LNCaP clone FGC (cell line): ENCODE results near the gene RUNX1.

Source experiments
- DNase-seq: peaks from one replicate; pipeline ENCODE4 v3.0.0-alpha.2; 2011; ENCODE audit warnings: low read depth
- H3K4me3 ChIP-seq: 2 replicates; pipeline ENCODE4 v1.5.1; 2011; ENCODE audit warnings: mild to moderate bottlenecking, low read depth, low read length, control low read depth
- CTCF ChIP-seq: IDR thresholded peaks from 2 replicates; pipeline ENCODE4 v1.5.1; 2012; ENCODE audit warnings: mild to moderate bottlenecking; ENCODE audit not compliant: control insufficient read depth, insufficient read depth; ENCODE audit errors: extremely low read depth

RUNX1 gene

GRCh38 chr21:34881839-34882371 lies 167.2 kb downstream of the RUNX1 start:
- TF ChIP-seq CTCF = no peak
- no peak overlapping the region for H3K4me3 ChIP-seq
- DNase-seq = no peak

- no peak overlapping the region for H3K4me3 ChIP-seq
- no peak for TF ChIP-seq CTCF
- no peak for DNase-seq
Observed at GRCh38 chr21:34881421-34881820, 167.7 kb downstream of the RUNX1 start.

- H3K4me3 ChIP-seq = no peak overlapping the region
- no peak for TF ChIP-seq CTCF
Observed at GRCh38 chr21:34880401-34880800, 168.7 kb downstream of the RUNX1 start.

GRCh38 chr21:34878940-34879339 lies 170.2 kb downstream of the RUNX1 start:
- DNase-seq = no peak
- TF ChIP-seq CTCF = no peak
- no peak overlapping the region for H3K4me3 ChIP-seq

More at GRCh38 chr21:34880401-34880800, 168.7 kb downstream of the RUNX1 start:
- DNase-seq = no peak

GRCh38 chr21:34878501-34878900 lies 170.6 kb downstream of the RUNX1 start:
- no peak for TF ChIP-seq CTCF
- no peak for DNase-seq
- no peak overlapping the region for H3K4me3 ChIP-seq

- no peak overlapping the region for H3K4me3 ChIP-seq
- DNase-seq = peak; percentile 69
- TF ChIP-seq CTCF = no peak
Observed at GRCh38 chr21:34877485-34878128, 171.5 kb downstream of the RUNX1 start.

- TF ChIP-seq CTCF = no peak
Observed at GRCh38 chr21:34875830-34876229, 173.3 kb downstream of the RUNX1 start.

More at GRCh38 chr21:34875830-34876229, 173.3 kb downstream of the RUNX1 start:
- DNase-seq = no peak
- H3K4me3 ChIP-seq = no peak overlapping the region
